Keratinocyte (primary cell): ENCODE measurements around the gene METTL9.

Source experiments
- EZH2 ChIP-seq: IDR thresholded peaks from one replicate; pipeline ENCODE4 v1.6.1; 2012; ENCODE audit warnings: inconsistent platforms, mild to moderate bottlenecking, low read length, moderate library complexity
- TF ChIP-seq, protein P1 (sequence below), 3 experiments: IDR thresholded peaks in 1 of 3; conservative IDR thresholded peaks in 1 of 3; optimal IDR thresholded peaks in 1 of 3; 2 replicates in 2 of 3; 3 replicates in 1 of 3; pipeline versions ENCODE3 to v1.5.1; 2011; ENCODE audit warnings: low read length in 3 of 3, mild to moderate bottlenecking in 3 of 3, moderate library complexity in 2 of 3, control low read depth in 1 of 3, inconsistent platforms in 1 of 3; ENCODE audit not compliant: insufficient read depth in 2 of 3; ENCODE audit errors: extremely low read depth in 1 of 3

GRCh38 chr16:21646721-21647561, 47.6 kb downstream of the METTL9 start:
- TF ChIP-seq, protein P1, sequence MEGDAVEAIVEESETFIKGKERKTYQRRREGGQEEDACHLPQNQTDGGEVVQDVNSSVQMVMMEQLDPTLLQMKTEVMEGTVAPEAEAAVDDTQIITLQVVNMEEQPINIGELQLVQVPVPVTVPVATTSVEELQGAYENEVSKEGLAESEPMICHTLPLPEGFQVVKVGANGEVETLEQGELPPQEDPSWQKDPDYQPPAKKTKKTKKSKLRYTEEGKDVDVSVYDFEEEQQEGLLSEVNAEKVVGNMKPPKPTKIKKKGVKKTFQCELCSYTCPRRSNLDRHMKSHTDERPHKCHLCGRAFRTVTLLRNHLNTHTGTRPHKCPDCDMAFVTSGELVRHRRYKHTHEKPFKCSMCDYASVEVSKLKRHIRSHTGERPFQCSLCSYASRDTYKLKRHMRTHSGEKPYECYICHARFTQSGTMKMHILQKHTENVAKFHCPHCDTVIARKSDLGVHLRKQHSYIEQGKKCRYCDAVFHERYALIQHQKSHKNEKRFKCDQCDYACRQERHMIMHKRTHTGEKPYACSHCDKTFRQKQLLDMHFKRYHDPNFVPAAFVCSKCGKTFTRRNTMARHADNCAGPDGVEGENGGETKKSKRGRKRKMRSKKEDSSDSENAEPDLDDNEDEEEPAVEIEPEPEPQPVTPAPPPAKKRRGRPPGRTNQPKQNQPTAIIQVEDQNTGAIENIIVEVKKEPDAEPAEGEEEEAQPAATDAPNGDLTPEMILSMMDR (optimal IDR thresholded peaks at IDR 0.05 in 1 of 3, IDR thresholded peaks at IDR 0.05 in 1 of 3, conservative IDR thresholded peaks at IDR 0.05 in 1 of 3; ENCODE audit: extremely low read depth in 1 of 3, insufficient read depth in 2 of 3, low read length in 3 of 3): no peak
- TF ChIP-seq EZH2: no peak
